ENCODE data around the gene EFHC1. TPM values are rescaled to one million over a fixed set of nuclear protein-coding genes. Genes with fewer than 3 reads are reported as not detected.

The EFHC1 gene
- total RNA-seq, 4 donors from 2014 or later = 14.0 to 63.0 (median 27.6) TPM

GRCh38 chr6:52536424-52536916 lies 116.3 kb downstream of the EFHC1 start:
- no peaks in the 10 kb centered on the region for H3K9me3 ChIP-seq
- no peaks in the 10 kb centered on the region for H3K27me3 ChIP-seq
- H3K27ac ChIP-seq = no peak overlapping the region
- H3K4me3 ChIP-seq = no peak overlapping the region
- peaks cover 13% of the 10 kb centered on the region for H3K36me3 ChIP-seq
- TF ChIP-seq EP300 (IDR thresholded peaks at IDR 0.05) (no peak), POLR2AphosphoS5 (IDR thresholded peaks at IDR 0.05) (no peak), POLR2A (IDR thresholded peaks at IDR 0.05) (no peak)
- TF ChIP-seq, protein P1, sequence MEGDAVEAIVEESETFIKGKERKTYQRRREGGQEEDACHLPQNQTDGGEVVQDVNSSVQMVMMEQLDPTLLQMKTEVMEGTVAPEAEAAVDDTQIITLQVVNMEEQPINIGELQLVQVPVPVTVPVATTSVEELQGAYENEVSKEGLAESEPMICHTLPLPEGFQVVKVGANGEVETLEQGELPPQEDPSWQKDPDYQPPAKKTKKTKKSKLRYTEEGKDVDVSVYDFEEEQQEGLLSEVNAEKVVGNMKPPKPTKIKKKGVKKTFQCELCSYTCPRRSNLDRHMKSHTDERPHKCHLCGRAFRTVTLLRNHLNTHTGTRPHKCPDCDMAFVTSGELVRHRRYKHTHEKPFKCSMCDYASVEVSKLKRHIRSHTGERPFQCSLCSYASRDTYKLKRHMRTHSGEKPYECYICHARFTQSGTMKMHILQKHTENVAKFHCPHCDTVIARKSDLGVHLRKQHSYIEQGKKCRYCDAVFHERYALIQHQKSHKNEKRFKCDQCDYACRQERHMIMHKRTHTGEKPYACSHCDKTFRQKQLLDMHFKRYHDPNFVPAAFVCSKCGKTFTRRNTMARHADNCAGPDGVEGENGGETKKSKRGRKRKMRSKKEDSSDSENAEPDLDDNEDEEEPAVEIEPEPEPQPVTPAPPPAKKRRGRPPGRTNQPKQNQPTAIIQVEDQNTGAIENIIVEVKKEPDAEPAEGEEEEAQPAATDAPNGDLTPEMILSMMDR (IDR thresholded peaks at IDR 0.05) = no peak
- peaks cover 40% of the 10 kb centered on the region for H3K4me1 ChIP-seq
- 74% methylated on average over 3 of the region's 6 CpGs for WGBS
- DNase-seq (ENCODE audit: low spot score in 2 of 2) = no peak

DNA sequence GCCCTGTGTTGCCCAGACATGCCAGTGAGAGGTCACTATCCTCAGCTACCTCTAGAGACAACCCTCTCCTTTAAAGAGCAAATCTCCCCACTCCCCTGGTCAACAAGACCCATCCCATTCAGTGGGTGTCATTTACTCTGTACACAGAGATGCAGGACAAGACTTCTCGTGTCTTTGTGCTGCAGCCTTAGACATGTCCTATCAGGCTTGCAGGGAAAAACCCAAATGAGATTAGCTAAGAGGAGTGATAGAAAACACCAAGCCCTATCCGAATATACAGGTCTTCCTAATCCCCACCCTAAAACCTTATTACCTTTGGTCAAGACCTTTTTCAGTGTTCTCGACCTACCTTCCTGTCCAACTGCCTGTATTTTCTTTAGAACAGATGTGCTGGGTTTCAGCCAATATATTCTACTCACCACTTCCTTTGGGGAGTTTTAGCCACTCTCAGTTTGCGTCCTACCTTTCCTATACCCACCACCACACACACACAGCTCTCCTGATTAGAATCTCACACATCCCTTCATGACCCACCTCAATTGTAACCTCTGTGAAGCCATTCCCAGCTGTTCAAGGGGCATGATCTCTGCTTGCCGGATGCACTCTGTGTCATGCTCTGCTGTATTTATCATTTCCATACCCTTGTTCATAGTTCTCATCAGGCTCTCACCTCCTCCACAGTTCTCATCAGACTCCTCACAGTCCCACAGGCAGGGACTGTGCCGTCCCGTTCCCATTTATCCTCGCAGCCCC lies 117.0 kb downstream of the EFHC1 start:
- H3K9me3 ChIP-seq = no peaks in the 10 kb centered on the region
- H3K4me3 ChIP-seq = no peak overlapping the region
- H3K27ac ChIP-seq = no peak overlapping the region
- H3K36me3 ChIP-seq = peaks cover 13% of the 10 kb centered on the region
- H3K27me3 ChIP-seq = no peaks in the 10 kb centered on the region
- WGBS = 58% methylated on average over 8 of the region's 8 CpGs
- TF ChIP-seq POLR2AphosphoS5 (IDR thresholded peaks at IDR 0.05) (no peak), EP300 (IDR thresholded peaks at IDR 0.05) (no peak), POLR2A (IDR thresholded peaks at IDR 0.05) (no peak)
- TF ChIP-seq, protein P1 (IDR thresholded peaks at IDR 0.05) = no peak
- DNase-seq (ENCODE audit: low spot score in 2 of 2) = no peak
- peaks cover 40% of the 10 kb centered on the region for H3K4me1 ChIP-seq

DNA sequence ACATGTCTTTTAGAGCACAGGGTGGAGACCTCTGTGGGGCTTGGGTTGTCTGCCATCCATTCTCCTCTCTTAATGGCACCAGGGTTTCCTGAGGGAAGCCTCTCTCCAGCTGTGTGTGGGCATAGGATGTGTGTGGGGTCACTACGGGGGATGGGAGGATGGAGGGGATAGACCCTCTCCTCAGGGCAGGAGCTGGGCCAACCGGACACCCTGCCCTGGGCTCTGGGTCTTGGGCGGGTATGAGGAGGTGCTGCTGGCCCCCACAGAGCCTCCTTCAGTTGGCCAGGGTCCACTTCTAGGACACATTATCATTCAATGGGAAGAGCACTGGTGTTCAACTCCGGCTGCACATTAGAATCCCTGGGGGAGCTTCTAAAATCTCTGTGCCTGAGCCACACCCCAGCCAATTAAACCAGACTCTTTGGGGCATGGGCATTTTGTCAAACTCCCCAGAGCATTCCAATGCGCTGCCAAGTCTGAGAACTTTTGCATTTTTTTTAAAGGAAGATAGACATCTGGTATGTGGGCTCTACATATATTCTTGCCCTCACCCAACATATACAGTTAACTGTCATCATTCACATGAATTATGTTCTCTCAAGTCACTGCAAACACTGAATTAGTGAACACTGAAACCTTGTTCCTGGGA lies 118.2 kb downstream of the EFHC1 start:
- no peaks in the 10 kb centered on the region for H3K27me3 ChIP-seq
- DNase-seq (ENCODE audit: low spot score in 2 of 2) = no peak
- peaks cover 41% of the 10 kb centered on the region for H3K4me1 ChIP-seq
- H3K27ac ChIP-seq = no peak overlapping the region
- TF ChIP-seq EP300 (IDR thresholded peaks at IDR 0.05) (no peak), POLR2AphosphoS5 (IDR thresholded peaks at IDR 0.05) (no peak), POLR2A (IDR thresholded peaks at IDR 0.05) (no peak)
- TF ChIP-seq, protein P1 (IDR thresholded peaks at IDR 0.05) = no peak
- 34% methylated on average over 2 of the region's 5 CpGs for WGBS
- H3K36me3 ChIP-seq = peaks cover 13% of the 10 kb centered on the region
- H3K4me3 ChIP-seq = no peak overlapping the region
- no peaks in the 10 kb centered on the region for H3K9me3 ChIP-seq

DNA sequence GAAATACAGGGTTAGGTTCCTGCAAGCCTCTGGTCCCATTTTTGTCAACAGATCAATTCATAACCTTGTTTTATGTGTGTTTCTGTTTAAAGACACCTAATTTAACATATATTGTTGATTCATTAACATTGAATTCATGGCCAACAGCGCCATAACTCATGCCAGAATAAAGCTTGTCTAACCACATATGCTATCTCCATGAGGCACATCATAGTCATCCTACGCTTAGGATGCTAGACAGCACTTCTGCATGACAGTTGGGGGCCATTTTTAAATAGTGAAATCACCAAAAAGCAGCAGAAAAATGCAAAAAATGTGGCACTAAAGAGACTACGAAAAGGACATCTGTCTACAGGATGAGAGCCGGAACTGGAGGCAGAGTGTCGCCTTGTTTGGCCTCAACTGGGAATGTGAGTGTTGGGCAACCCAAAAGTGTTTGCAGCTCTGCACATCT lies 118.8 kb downstream of the EFHC1 start:
- WGBS = 57% methylated on average over 5 of the region's 5 CpGs
- TF ChIP-seq EP300 (IDR thresholded peaks at IDR 0.05) (no peak), POLR2AphosphoS5 (IDR thresholded peaks at IDR 0.05) (no peak), POLR2A (IDR thresholded peaks at IDR 0.05) (no peak)
- TF ChIP-seq, protein P1 (IDR thresholded peaks at IDR 0.05) = no peak
- Histone ChIP-seq H3K4me1 (peaks cover 46% of the 10 kb centered on the region), H3K27me3 (no peaks in the 10 kb centered on the region), H3K36me3 (peaks cover 13% of the 10 kb centered on the region), H3K4me3 (no peak overlapping the region), H3K27ac (no peak overlapping the region), H3K9me3 (no peaks in the 10 kb centered on the region)
- no peak for DNase-seq (ENCODE audit: low spot score in 2 of 2)

- TF ChIP-seq POLR2A (IDR thresholded peaks at IDR 0.05) (no peak), EP300 (IDR thresholded peaks at IDR 0.05) (no peak), POLR2AphosphoS5 (IDR thresholded peaks at IDR 0.05) (no peak)
- TF ChIP-seq, protein P1 (IDR thresholded peaks at IDR 0.05) = no peak
- H3K27ac ChIP-seq = no peak overlapping the region
- no peaks in the 10 kb centered on the region for H3K27me3 ChIP-seq
- H3K36me3 ChIP-seq = peaks cover 8% of the 10 kb centered on the region
- no peak for DNase-seq (ENCODE audit: low spot score in 2 of 2)
- H3K9me3 ChIP-seq = no peaks in the 10 kb centered on the region
- no peak overlapping the region for H3K4me3 ChIP-seq
- H3K4me1 ChIP-seq = peaks cover 53% of the 10 kb centered on the region
- 65% methylated on average over 6 of the region's 6 CpGs for WGBS
These were observed 119.5 kb downstream of the EFHC1 start for GRCh38 chr6:52539607-52540006.
